ENCODE data around the gene CENPP.

- TF ChIP-seq POLR2A (IDR thresholded peaks at IDR 0.05) (no peak), CTCF (IDR thresholded peaks at IDR 0.05) (no peak), POLR2AphosphoS5 (IDR thresholded peaks at IDR 0.05; ENCODE audit: insufficient read depth in 1 of 2, low read depth in 1 of 2) (no peak)
Measured at GRCh38 chr9:92468206-92468605, 142.5 kb downstream of the CENPP start.

Data from vagina (tissue), 2 donors.